HG03103 (cell line): Measurements from ENCODE around the gene NID2.

Experiments
- ATAC-seq: cut with Tn5 transposase; IDR thresholded peaks from one replicate; pipeline ENCODE4 v1.9.1; 2021; ENCODE audit warnings: low read depth; ENCODE audit not compliant: unreplicated experiment

NID2 gene, protein sequence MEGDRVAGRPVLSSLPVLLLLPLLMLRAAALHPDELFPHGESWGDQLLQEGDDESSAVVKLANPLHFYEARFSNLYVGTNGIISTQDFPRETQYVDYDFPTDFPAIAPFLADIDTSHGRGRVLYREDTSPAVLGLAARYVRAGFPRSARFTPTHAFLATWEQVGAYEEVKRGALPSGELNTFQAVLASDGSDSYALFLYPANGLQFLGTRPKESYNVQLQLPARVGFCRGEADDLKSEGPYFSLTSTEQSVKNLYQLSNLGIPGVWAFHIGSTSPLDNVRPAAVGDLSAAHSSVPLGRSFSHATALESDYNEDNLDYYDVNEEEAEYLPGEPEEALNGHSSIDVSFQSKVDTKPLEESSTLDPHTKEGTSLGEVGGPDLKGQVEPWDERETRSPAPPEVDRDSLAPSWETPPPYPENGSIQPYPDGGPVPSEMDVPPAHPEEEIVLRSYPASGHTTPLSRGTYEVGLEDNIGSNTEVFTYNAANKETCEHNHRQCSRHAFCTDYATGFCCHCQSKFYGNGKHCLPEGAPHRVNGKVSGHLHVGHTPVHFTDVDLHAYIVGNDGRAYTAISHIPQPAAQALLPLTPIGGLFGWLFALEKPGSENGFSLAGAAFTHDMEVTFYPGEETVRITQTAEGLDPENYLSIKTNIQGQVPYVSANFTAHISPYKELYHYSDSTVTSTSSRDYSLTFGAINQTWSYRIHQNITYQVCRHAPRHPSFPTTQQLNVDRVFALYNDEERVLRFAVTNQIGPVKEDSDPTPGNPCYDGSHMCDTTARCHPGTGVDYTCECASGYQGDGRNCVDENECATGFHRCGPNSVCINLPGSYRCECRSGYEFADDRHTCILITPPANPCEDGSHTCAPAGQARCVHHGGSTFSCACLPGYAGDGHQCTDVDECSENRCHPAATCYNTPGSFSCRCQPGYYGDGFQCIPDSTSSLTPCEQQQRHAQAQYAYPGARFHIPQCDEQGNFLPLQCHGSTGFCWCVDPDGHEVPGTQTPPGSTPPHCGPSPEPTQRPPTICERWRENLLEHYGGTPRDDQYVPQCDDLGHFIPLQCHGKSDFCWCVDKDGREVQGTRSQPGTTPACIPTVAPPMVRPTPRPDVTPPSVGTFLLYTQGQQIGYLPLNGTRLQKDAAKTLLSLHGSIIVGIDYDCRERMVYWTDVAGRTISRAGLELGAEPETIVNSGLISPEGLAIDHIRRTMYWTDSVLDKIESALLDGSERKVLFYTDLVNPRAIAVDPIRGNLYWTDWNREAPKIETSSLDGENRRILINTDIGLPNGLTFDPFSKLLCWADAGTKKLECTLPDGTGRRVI (N-terminal part only)

DNA sequence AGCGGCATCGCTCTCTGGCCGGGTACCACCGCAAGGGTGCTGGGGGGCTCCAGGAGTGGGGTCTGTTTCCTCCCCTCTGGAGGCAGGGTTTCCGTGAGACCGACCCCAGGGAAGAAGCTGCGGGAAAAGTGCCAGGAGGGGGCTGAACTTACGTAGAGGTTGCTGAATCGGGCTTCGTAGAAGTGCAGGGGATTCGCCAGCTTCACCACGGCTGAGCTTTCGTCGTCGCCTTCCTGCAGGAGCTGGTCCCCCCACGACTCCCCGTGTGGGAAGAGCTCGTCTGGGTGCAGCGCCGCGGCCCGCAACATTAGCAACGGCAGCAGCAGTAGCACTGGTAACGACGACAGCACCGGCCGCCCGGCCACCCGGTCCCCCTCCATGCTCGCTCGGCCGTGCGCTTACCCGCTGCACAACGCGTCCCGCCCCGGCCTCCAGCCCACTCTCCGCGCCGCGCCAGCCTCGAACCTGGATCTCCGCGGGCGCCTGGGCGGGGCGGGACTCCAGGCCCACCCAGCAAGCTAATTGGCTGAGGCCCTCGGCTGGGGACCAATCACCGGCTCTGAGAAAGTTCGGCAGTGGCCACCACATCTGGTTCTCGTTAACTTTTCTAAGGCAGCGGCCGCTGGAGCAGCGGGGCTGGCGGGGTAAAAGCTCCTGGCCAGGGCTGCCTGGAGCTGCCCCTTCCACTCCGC lies at the start of gene NID2:
Gene NID2 (minus strand): TSS at position 445 of the 692 bp plus-strand sequence. CDS start 65 bp downstream, at position 380.
- no peak for ATAC-seq

DNA sequence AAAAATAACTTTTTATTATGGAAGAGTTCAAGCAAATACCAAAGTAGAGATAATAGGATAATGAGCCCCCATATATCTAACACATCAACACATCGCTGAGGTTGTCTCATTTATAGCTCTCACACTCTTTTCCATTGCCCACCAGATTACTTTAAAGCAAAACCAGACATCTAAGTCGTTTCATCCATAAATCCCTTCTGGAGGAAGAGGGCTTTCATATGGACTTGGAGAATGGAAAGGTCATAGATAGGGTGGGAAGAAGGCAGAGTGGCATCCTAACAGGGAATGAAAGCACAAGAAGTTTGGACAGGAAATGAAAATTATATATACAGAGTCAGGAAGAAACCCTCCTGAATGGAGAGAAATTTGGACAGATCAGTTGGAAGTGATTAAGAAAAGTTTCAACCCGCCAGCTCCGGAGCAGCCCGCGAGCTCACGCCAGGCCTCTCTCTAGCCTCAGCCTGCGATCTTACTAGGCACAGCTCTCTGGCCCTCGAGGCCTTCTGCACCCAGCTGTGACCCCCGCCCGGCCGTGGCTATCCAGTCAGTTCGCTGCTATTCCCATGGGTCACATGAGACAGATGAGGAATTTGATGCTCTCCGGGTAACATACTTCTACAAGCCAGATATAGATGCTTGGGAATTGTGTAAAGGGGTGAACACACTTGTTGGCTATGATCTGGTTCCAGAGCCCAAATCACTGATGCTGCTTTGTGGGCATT lies 48.4 kb upstream of the NID2 start:
- ATAC-seq: no peak

DNA sequence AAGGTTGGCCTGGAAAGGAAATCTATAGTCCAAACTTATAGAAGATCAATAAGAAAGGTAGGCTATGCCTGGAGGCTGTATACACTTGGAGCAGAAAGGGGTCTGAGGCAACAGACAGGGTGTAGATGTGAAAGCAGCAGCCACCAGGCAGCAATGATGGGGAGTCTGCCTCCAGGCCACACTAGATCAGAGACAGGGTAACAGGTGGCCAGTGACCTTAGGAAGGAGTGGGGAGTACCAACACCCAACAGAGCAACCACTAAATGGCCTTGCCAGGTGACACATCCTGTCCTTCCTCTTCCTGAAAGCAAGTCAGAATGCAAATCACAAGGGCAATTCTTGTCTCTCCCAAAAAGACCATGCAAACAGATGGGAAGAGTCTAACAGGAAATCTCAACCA lies 46.4 kb upstream of the NID2 start:
- ATAC-seq: no peak

DNA sequence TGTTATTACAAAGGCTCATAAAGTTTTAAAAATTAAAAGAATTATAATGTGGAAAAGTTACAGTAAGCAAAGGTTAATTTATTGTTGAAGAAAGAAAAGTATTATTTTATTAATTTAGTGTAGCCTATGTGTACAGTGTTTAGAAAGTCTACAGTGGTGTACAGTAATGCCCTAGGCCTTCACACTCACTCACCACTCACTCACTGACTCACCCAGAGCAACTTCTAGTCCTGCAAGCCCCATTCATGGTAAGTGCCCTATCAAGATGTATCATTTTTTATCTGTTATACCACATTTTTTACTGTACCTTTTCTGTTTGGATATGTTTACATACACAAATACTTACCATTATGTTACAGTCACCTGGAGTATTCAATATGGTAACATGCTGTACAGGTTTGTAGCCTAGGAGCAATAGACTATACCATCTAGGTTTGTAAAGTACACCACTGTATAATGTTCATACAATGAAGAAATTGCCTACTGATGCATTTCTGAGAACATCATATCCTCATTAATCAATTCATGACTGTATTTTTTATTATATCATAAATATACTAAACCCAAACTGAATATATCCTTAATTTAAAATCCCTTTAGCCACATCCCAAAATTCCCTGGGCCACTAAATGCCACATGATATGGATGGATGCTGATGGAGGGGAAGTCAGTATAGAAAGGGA lies 43.6 kb upstream of the NID2 start:
- no peak for ATAC-seq

DNA sequence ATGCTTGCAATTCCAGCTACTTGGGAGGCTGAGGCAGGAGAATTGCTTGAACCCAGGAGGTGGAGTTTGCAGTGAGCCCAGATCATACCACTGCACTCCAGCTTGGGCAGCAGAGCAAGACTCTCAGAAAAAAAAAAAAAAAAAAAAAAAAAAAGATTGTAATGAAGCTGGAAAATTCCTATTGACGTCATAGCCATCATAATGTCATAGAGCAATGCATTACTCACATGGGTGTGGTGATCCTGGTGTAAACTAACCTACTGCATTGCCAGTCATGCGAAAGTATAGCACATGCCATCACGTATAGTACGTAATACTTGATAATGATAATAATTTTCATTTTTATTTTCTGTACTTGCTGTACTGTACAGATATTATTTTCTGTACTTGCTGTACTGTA lies 42.7 kb upstream of the NID2 start:
- ATAC-seq: no peak

DNA sequence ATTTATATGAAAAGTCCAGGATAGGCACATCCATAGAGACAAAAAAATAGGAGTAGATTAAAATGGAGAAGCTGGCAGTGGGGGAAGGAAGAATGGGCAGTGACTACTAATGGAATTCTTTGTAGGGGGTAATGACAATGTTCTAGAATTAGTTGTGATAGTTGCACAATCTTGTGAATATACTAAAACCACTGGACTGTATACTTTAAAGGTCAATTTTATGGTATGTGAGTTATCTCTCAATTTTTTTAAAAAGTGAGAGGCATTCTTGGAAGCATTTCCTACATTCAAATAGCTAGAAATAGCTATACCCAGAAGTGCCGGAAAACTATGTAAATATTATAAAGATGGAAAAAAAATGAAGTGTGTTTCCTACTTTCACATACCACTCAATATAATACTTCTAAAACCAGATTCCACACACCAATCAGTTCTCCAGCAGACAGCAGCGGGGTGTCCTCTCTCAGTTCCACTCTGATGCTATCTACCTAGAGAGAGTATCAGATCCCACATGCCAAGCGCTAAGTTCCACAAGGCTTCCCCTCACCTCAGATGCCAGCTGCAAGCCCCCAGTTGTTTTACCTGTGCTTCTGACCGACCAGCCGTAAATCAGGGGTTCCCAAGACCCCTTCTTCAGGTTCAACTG lies 41.7 kb upstream of the NID2 start:
- ATAC-seq: no peak

DNA sequence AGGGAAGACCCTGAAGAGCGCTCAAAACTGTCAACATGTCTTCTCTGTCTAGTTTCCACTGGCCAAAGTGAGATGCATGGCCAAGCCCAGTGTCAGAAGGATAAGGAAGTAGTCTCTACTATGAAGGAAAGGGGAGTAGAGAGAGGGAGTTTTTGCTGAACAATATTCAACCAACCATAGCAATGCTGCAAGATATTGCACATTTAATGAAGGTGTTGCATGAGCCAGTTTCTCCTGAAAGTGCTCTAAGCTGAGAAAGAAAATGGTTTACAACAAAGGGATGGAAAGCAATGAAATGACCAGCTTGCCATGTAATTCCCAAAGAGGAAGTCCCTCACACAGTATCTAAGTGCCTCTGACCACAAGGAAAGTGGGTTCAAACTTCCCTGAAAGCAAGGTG lies 40.0 kb upstream of the NID2 start:
- ATAC-seq: no peak

DNA sequence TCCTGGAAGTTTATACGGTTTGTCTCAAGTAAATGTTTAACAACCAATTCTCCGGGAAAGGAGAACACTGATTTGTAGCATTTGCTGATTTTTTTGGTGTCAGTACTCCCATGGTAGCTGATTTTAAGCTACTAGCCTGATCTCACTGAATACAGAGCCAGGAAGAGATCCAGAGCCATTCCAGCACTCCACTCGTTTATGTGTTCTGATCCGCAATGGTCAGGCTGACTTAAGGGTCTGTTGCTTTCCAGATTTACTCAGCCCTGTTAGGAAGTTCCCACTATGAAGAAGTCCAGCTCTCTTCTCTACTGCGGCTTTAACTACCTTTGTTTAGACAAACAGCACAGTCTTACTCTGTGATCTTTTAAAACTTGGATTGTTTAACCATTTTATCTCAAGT lies 38.0 kb upstream of the NID2 start:
- no peak for ATAC-seq

DNA sequence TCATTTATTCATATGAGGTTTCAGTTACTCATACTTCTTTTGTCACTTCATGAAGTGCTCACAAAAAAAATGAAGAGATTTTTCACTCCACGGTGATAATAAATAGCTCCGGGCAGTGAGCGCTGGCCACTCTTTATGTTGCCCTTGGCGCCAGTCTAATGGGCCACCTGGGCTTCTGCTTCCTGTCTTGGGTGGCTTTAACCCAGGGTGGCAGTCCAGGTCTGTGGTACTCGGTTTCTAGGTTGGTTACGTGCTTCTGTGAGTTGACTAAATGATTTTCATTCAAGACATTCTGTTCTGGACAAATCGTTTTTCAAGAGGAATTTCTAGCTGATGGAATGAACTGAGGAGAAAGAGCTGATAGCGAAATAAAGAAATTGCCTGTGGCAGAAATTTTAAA lies 34.6 kb upstream of the NID2 start:
- no peak for ATAC-seq

DNA sequence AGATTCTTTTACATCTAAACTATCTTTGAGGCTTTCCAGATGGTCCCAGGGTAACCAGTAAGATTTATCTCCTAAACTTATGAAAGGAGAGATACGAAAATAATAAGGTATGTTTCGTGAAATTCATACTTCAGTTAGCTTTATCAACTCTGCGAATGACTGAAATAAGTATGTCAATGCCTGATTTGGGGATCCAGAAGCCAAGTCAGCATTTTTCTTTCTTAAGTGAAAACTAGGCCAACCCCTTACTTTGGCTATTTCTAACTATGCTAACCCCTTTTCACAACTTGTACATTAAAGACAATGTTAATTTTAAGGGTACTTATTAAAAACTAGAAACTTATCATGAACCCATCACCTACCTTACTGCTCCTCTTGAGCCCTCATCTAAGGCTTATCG lies 26.9 kb upstream of the NID2 start:
- no peak for ATAC-seq

DNA sequence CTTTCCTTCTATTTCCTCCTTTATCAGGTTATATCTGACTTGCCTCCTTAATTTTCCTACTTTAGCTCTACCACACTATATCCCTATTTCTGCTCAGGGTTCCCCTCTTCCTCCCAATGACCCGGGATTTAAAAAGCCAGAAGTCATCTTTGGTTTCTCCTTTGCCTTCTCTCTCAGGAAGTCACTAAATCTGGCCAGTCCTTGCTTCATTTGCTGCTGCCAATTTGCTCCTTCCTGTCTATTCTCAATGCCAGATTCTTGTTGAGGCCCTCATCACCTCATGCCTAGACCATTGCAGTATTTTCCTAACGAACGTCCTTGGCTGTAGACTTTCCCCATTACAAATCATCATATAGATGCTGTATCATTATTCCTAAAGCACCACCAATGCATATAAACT lies 26.5 kb upstream of the NID2 start:
- ATAC-seq: no peak

DNA sequence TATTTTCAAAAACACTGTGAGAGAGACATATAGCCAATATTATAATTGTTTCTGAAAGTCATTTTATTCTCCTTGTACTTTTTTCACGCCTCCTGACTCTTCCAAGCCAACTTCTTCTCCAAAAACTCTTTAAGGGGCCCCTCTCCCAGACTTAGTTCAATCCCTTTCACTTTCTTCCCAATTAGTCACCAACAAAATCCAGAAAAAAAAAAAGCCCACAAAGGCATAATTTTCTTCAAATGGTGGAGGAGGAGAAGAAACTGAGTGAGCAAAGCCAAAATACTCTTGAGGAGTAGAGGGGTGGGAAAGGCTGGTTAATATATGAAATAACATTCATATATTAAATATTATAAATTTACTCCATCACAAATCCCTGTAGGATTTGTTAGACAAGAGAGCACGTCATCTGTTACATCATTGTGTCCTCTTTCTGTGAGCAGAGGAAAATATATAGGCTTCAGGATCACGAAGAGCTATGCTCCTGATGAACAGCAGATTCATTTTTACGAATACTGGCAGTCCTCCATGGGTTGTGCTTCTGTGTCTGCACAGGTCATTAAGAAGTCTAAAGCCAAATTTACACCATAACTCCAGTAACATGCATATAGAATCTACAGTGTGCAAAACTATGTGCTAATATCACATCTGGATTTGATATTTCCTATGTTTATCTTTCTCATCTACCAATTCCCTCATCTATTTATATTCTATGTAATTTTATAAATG lies 25.9 kb upstream of the NID2 start:
- ATAC-seq: no peak

DNA sequence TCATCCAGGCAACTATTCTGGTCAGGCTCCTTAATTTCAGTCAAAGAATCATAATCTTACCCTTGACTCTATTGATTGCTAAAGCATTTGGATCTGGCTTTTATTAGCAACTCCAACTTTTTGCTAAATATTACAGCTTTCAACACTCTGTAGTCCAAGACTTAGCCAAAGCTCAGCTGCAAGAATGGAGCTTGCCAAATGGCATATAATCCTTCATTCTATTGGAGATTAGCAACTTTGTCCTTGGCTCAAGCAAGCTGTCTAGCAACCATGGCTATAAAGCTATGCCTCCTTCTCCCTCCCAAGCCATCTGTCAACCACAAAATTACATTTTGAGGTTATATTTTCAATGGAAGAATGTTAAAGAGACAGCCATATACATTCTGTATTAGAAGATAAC lies 23.1 kb upstream of the NID2 start:
- no peak for ATAC-seq

DNA sequence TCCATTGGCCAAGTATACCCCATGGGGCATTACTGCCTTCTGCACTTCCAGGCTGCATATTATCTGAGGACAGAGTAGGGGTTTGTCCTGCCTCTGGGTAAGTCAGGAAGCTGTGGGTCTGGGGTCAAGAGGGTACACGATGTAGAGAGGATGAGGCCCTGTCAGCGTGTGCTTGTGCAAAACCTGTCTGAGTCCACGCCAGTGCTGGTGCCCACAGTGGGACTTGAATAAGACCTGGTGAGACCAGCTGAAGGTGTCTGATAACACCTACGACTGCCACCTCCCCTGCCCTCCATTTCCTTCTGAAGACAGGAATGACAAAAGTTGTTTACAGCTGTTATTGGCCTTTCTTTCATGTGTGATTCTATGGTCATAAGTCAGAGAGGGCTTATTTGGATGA lies 22.1 kb upstream of the NID2 start:
- ATAC-seq: no peak

DNA sequence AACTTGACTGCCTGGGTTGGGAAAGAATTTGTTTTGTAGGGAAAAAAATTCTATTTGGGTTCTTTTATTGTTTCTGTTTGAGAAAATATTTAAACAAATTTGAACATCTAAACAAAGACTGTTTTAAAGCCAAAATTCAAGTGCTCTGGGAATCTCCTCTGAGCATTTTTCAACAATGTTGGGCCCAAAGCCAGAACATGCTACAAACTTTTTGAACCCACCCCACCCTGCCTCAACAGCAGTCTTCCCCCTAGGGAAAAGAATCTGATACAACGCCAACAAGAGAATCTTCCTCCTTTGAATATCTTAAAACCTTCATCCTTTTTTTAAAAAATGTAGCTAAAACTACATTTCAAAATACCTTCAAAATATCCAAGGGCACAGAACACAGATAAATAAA lies 20.4 kb upstream of the NID2 start:
- ATAC-seq: no peak

DNA sequence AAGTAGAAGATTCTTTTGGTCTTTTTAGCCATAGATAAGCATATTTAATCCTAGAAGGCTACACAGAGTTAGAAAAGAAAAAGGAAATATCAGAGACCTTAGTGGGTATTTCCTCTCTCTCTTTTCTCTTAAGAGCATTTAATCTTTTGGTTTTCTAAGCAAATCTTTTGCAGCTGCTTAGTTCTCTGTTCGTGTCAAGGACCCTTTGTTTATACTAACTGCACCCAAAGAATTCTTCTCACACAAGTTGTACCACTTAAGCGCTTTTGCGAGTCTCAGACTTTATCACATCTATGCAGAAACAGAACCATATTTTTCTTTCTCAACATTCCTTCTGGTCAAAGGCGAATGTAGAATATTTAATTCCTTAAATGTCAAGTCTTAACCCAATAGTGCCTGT lies 17.9 kb upstream of the NID2 start:
- ATAC-seq: no peak

DNA sequence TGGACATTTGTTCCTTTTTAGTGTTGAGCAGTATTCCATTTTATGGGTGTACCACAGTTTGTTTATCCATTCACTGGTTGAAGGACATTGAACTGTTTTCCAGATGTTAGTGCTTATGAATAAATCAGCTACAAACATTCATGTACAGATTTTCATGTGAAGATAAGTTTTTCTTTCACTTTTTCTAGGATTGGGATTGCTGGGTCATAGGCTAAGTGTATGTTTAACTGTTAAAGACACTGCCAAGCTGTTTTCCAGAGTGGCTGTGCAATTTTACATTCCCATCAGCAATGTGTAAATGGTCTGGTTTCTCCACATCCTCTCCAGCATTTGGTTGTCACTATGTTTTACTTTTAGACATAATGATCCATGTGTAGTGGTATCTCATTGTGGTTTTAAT lies 14.0 kb upstream of the NID2 start:
- ATAC-seq: no peak

DNA sequence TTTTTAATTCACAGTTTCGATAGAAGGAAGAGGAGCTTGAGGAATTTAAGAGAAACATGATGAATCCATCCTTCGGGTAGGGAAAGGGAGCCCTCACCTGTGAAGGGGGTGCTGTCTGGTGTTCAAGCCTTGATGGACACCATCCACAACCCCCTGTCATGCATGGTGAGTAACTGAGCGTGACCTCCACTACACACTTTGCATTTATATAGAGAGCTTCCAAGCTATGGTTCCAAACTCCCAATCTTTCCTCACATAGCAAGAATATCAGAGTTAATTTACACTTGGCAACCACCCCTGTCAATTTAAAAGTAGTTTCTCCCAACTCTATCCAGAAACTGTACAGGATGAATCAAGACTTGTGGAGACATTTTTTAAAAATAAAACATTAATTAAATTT lies 13.1 kb upstream of the NID2 start:
- ATAC-seq: no peak
